ENCODE data around the gene CLSTN2. TPM values are rescaled to one million over a fixed set of nuclear protein-coding genes. Genes with fewer than 3 reads are reported as not detected.

CLSTN2 gene
- total and polyA plus RNA-seq, 2 experiments from 2014 or later: 3.5 to 7.0 TPM

GRCh38 chr3:140298043-140298442 is 363.1 kb downstream of the CLSTN2 start:
- no peak for TF ChIP-seq CTCF (IDR thresholded peaks at IDR 0.05; ENCODE audit: low read depth, low read length)
- Histone ChIP-seq H3K9me3 (ENCODE audit: low read depth) (no peaks in the 10 kb centered on the region), H3K4me1 (ENCODE audit: low read depth) (no peaks in the 10 kb centered on the region), H3K4me3 (no peak overlapping the region), H3K27ac (no peak overlapping the region), H3K36me3 (no peaks in the 10 kb centered on the region), H3K27me3 (no peaks in the 10 kb centered on the region)
- no peak for DNase-seq (ENCODE audit: low read depth in 1 of 2, low spot score in 1 of 2)

- H3K27ac ChIP-seq: no peak overlapping the region
- no peaks in the 10 kb centered on the region for H3K4me1 ChIP-seq (ENCODE audit: low read depth)
- DNase-seq (ENCODE audit: low read depth in 1 of 2, low spot score in 1 of 2): no peak
- TF ChIP-seq CTCF (IDR thresholded peaks at IDR 0.05; ENCODE audit: low read depth, low read length): no peak
- H3K36me3 ChIP-seq: no peaks in the 10 kb centered on the region
- H3K9me3 ChIP-seq (ENCODE audit: low read depth): no peaks in the 10 kb centered on the region
- H3K4me3 ChIP-seq: no peak overlapping the region
- H3K27me3 ChIP-seq: no peaks in the 10 kb centered on the region
Observed at GRCh38 chr3:140298569-140299070, 363.6 kb downstream of the CLSTN2 start.

GRCh38 chr3:140303875-140304274 is 368.9 kb downstream of the CLSTN2 start:
- Histone ChIP-seq H3K27ac (no peak overlapping the region), H3K36me3 (no peaks in the 10 kb centered on the region), H3K4me3 (no peak overlapping the region), H3K9me3 (ENCODE audit: low read depth) (no peaks in the 10 kb centered on the region), H3K27me3 (no peaks in the 10 kb centered on the region), H3K4me1 (ENCODE audit: low read depth) (no peaks in the 10 kb centered on the region)
- no peak for DNase-seq (ENCODE audit: low read depth in 1 of 2, low spot score in 1 of 2)
- no peak for TF ChIP-seq CTCF (IDR thresholded peaks at IDR 0.05; ENCODE audit: low read depth, low read length)

- H3K27ac ChIP-seq: no peak overlapping the region
- no peaks in the 10 kb centered on the region for H3K9me3 ChIP-seq (ENCODE audit: low read depth)
- no peak for TF ChIP-seq CTCF (IDR thresholded peaks at IDR 0.05; ENCODE audit: low read depth, low read length)
- no peaks in the 10 kb centered on the region for H3K4me1 ChIP-seq (ENCODE audit: low read depth)
- no peak for DNase-seq (ENCODE audit: low read depth in 1 of 2, low spot score in 1 of 2)
- no peaks in the 10 kb centered on the region for H3K36me3 ChIP-seq
- no peak overlapping the region for H3K4me3 ChIP-seq
- no peaks in the 10 kb centered on the region for H3K27me3 ChIP-seq
Observed at GRCh38 chr3:140308535-140308934, 373.6 kb downstream of the CLSTN2 start.

GRCh38 chr3:140311428-140311827 is 376.4 kb downstream of the CLSTN2 start:
- H3K4me1 ChIP-seq (ENCODE audit: low read depth): no peaks in the 10 kb centered on the region
- H3K4me3 ChIP-seq: no peak overlapping the region
- H3K27ac ChIP-seq: no peak overlapping the region
- no peaks in the 10 kb centered on the region for H3K27me3 ChIP-seq
- no peak for TF ChIP-seq CTCF (IDR thresholded peaks at IDR 0.05; ENCODE audit: low read depth, low read length)
- H3K36me3 ChIP-seq: no peaks in the 10 kb centered on the region
- H3K9me3 ChIP-seq (ENCODE audit: low read depth): no peaks in the 10 kb centered on the region
- no peak for DNase-seq (ENCODE audit: low read depth in 1 of 2, low spot score in 1 of 2)

GRCh38 chr3:140315955-140316354 is 381.0 kb downstream of the CLSTN2 start:
- no peak for DNase-seq (ENCODE audit: low read depth in 1 of 2, low spot score in 1 of 2)
- peaks cover 3% of the 10 kb centered on the region for H3K4me1 ChIP-seq (ENCODE audit: low read depth)
- TF ChIP-seq CTCF (IDR thresholded peaks at IDR 0.05; ENCODE audit: low read depth, low read length): no peak

More at GRCh38 chr3:140315955-140316354, 381.0 kb downstream of the CLSTN2 start:
- no peaks in the 10 kb centered on the region for H3K9me3 ChIP-seq (ENCODE audit: low read depth)
- no peaks in the 10 kb centered on the region for H3K27me3 ChIP-seq
- H3K4me3 ChIP-seq: no peak overlapping the region
- no peaks in the 10 kb centered on the region for H3K36me3 ChIP-seq
- no peak overlapping the region for H3K27ac ChIP-seq

Data from cardiac muscle cell (in vitro differentiated cells and primary cell).